Measurements from ENCODE around the gene TMEM150A. TPM values are rescaled to one million over a fixed set of nuclear protein-coding genes. Genes with fewer than 3 reads are reported as not detected.
A peak's percentile ranks its signal among the peaks of the same experiment; 100 is the strongest.
"Not testable (repeated sequence)": the region's sequence is repeated elsewhere in the genome, so short reads cannot be mapped to it uniquely, and the experiment has no call there.

Gene TMEM150A
- total and polyA plus RNA-seq, 2 donors, result 2.3 to 15.9 TPM

- not testable (repeated sequence) for H3K27me3 ChIP-seq (ENCODE audit: control insufficient read depth in 2 of 2, insufficient read depth in 1 of 2, low read length in 1 of 2); H3K4me3 ChIP-seq (ENCODE audit: low read length in 2 of 2); H3K9me3 ChIP-seq (ENCODE audit: control insufficient read depth in 2 of 2, insufficient read depth in 1 of 2, low read length in 1 of 2); H3K27ac ChIP-seq (ENCODE audit: low read depth in 1 of 2, low read length in 1 of 2); DNase-seq (ENCODE audit: low read depth in 6 of 9, low spot score in 9 of 9)
- Histone ChIP-seq H3K4me1 (ENCODE audit: control insufficient read depth in 2 of 2, insufficient read depth in 2 of 2, low read length in 2 of 2) (peaks cover 13 to 16% of the 10 kb centered on the region in 2 donors), H3K36me3 (ENCODE audit: control insufficient read depth in 2 of 2, insufficient read depth in 2 of 2, low read length in 1 of 2) (peaks cover 26 to 45% of the 10 kb centered on the region in 2 donors)
- WGBS, result 87% methylated on average over 5 of the region's 5 CpGs
Observed at GRCh38 chr2:85617723-85618122, 15.2 kb upstream of the TMEM150A start.

DNA sequence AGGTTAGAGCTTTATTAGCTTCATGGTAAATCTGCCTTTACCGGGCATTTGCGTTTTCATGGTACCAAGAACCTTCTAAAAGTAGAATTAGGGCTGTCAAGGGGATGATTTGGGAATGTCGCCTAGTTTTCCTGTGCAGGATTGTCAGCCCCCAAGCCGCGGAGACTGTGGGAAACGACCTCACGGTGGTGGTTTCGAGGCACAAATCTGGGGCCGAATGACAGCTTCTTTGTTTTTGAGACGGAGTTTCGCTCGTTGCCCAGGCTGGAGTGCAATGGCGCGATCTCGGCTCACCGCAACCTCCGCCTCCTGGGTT lies 12.9 kb upstream of the TMEM150A start:
- Histone ChIP-seq H3K4me3 (ENCODE audit: low read length in 2 of 2) (no peak overlapping the region), H3K9me3 (ENCODE audit: control insufficient read depth in 2 of 2, insufficient read depth in 1 of 2, low read length in 1 of 2) (no peaks in the 10 kb centered on the region), H3K4me1 (ENCODE audit: control insufficient read depth in 2 of 2, insufficient read depth in 2 of 2, low read length in 2 of 2) (peaks cover 20 to 31% of the 10 kb centered on the region in 2 donors), H3K36me3 (ENCODE audit: control insufficient read depth in 2 of 2, insufficient read depth in 2 of 2, low read length in 1 of 2) (peaks cover 9 to 24% of the 10 kb centered on the region in 2 donors), H3K27me3 (ENCODE audit: control insufficient read depth in 2 of 2, insufficient read depth in 1 of 2, low read length in 1 of 2) (no peaks in the 10 kb centered on the region), H3K27ac (ENCODE audit: low read depth in 1 of 2, low read length in 1 of 2) (peak overlapping the region in 1 of 2 donors; percentile 18)
- DNase-seq (ENCODE audit: low read depth in 6 of 9, low spot score in 9 of 9), result no peak
- WGBS, result 94% methylated on average over 17 of the region's 17 CpGs

- H3K27me3 ChIP-seq (ENCODE audit: control insufficient read depth in 2 of 2, insufficient read depth in 1 of 2, low read length in 1 of 2); DNase-seq (ENCODE audit: low read depth in 6 of 9, low spot score in 9 of 9); H3K27ac ChIP-seq (ENCODE audit: low read depth in 1 of 2, low read length in 1 of 2); H3K4me3 ChIP-seq (ENCODE audit: low read length in 2 of 2); H3K9me3 ChIP-seq (ENCODE audit: control insufficient read depth in 2 of 2, insufficient read depth in 1 of 2, low read length in 1 of 2): not testable (repeated sequence)
- WGBS, result 97% methylated on average over 7 of the region's 7 CpGs
- peaks cover 22 to 34% of the 10 kb centered on the region in 2 donors for H3K4me1 ChIP-seq (ENCODE audit: control insufficient read depth in 2 of 2, insufficient read depth in 2 of 2, low read length in 2 of 2)
- peaks cover 4 to 18% of the 10 kb centered on the region in 2 donors for H3K36me3 ChIP-seq (ENCODE audit: control insufficient read depth in 2 of 2, insufficient read depth in 2 of 2, low read length in 1 of 2)
Observed at GRCh38 chr2:85614757-85615156, 12.3 kb upstream of the TMEM150A start.

GRCh38 chr2:85613717-85614515 lies 11.4 kb upstream of the TMEM150A start:
- Histone ChIP-seq H3K27me3 (ENCODE audit: control insufficient read depth in 2 of 2, insufficient read depth in 1 of 2, low read length in 1 of 2) (no peaks in the 10 kb centered on the region), H3K27ac (ENCODE audit: low read depth in 1 of 2, low read length in 1 of 2) (no peak overlapping the region), H3K4me3 (ENCODE audit: low read length in 2 of 2) (no peak overlapping the region), H3K36me3 (ENCODE audit: control insufficient read depth in 2 of 2, insufficient read depth in 2 of 2, low read length in 1 of 2) (peaks cover 6 to 17% of the 10 kb centered on the region in 2 donors), H3K4me1 (ENCODE audit: control insufficient read depth in 2 of 2, insufficient read depth in 2 of 2, low read length in 2 of 2) (peaks cover 22 to 34% of the 10 kb centered on the region in 2 donors), H3K9me3 (ENCODE audit: control insufficient read depth in 2 of 2, insufficient read depth in 1 of 2, low read length in 1 of 2) (no peaks in the 10 kb centered on the region)
- DNase-seq (ENCODE audit: low read depth in 6 of 9, low spot score in 9 of 9), result no peak
- 96% methylated on average over 10 of the region's 10 CpGs for WGBS

- Histone ChIP-seq H3K27me3 (ENCODE audit: control insufficient read depth in 2 of 2, insufficient read depth in 1 of 2, low read length in 1 of 2) (no peaks in the 10 kb centered on the region), H3K4me3 (ENCODE audit: low read length in 2 of 2) (peak within 1 kb of the TSS; percentile 77 to 83), H3K9me3 (ENCODE audit: control insufficient read depth in 2 of 2, insufficient read depth in 1 of 2, low read length in 1 of 2) (no peaks in the 10 kb centered on the region), H3K27ac (ENCODE audit: low read depth in 1 of 2, low read length in 1 of 2) (peak within 1 kb of the TSS; percentile 74 to 75), H3K4me1 (ENCODE audit: control insufficient read depth in 2 of 2, insufficient read depth in 2 of 2, low read length in 2 of 2) (peaks cover 16 to 26% of the 10 kb centered on the region in 2 donors), H3K36me3 (ENCODE audit: control insufficient read depth in 2 of 2, insufficient read depth in 2 of 2, low read length in 1 of 2) (peaks cover 15 to 23% of the 10 kb centered on the region in 2 donors)
- peak in 8 of 9 donors; percentile 62 to 90 (median 76) for DNase-seq (ENCODE audit: low read depth in 6 of 9, low spot score in 9 of 9)
- WGBS, result 13% methylated on average over 73 of the region's 73 CpGs
Observed at GRCh38 chr2:85611705-85612587, 9.4 kb upstream of the TMEM150A start, which contains the start of gene C2orf68. TSS of gene C2orf68 (minus strand) at chr2:85612066. CDS start at chr2:85611984, 82 bp downstream.

GRCh38 chr2:85611217-85611704 lies 8.8 kb upstream of the TMEM150A start:
- peaks cover 12 to 24% of the 10 kb centered on the region in 2 donors for H3K4me1 ChIP-seq (ENCODE audit: control insufficient read depth in 2 of 2, insufficient read depth in 2 of 2, low read length in 2 of 2)
- WGBS, result 12% methylated on average over 24 of the region's 24 CpGs
- no peaks in the 10 kb centered on the region for H3K9me3 ChIP-seq (ENCODE audit: control insufficient read depth in 2 of 2, insufficient read depth in 1 of 2, low read length in 1 of 2)
- peak overlapping the region; percentile 77 to 83 for H3K4me3 ChIP-seq (ENCODE audit: low read length in 2 of 2)
- H3K27me3 ChIP-seq (ENCODE audit: control insufficient read depth in 2 of 2, insufficient read depth in 1 of 2, low read length in 1 of 2), result no peaks in the 10 kb centered on the region
- DNase-seq (ENCODE audit: low read depth in 6 of 9, low spot score in 9 of 9), result peak in 1 of 9 donors; percentile 18
- H3K27ac ChIP-seq (ENCODE audit: low read depth in 1 of 2, low read length in 1 of 2), result peak overlapping the region; percentile 74 to 75
- peaks cover 16 to 23% of the 10 kb centered on the region in 2 donors for H3K36me3 ChIP-seq (ENCODE audit: control insufficient read depth in 2 of 2, insufficient read depth in 2 of 2, low read length in 1 of 2)

- DNase-seq (ENCODE audit: low read depth in 6 of 9, low spot score in 9 of 9), result no peak
- Histone ChIP-seq H3K4me3 (ENCODE audit: low read length in 2 of 2) (no peak overlapping the region), H3K27ac (ENCODE audit: low read depth in 1 of 2, low read length in 1 of 2) (no peak overlapping the region), H3K36me3 (ENCODE audit: control insufficient read depth in 2 of 2, insufficient read depth in 2 of 2, low read length in 1 of 2) (peaks cover 19 to 25% of the 10 kb centered on the region in 2 donors), H3K4me1 (ENCODE audit: control insufficient read depth in 2 of 2, insufficient read depth in 2 of 2, low read length in 2 of 2) (peaks cover 9 to 22% of the 10 kb centered on the region in 2 donors), H3K9me3 (ENCODE audit: control insufficient read depth in 2 of 2, insufficient read depth in 1 of 2, low read length in 1 of 2) (no peaks in the 10 kb centered on the region), H3K27me3 (ENCODE audit: control insufficient read depth in 2 of 2, insufficient read depth in 1 of 2, low read length in 1 of 2) (peaks cover 6 to 16% of the 10 kb centered on the region in 2 donors)
- WGBS, result 97% methylated on average over 9 of the region's 9 CpGs
Observed at GRCh38 chr2:85607268-85608215, 5.0 kb upstream of the TMEM150A start.

- Histone ChIP-seq H3K4me3 (ENCODE audit: low read length in 2 of 2) (no peak overlapping the region), H3K27me3 (ENCODE audit: control insufficient read depth in 2 of 2, insufficient read depth in 1 of 2, low read length in 1 of 2) (peaks cover 14 to 30% of the 10 kb centered on the region in 2 donors), H3K4me1 (ENCODE audit: control insufficient read depth in 2 of 2, insufficient read depth in 2 of 2, low read length in 2 of 2) (peaks cover 10 to 19% of the 10 kb centered on the region in 2 donors), H3K9me3 (ENCODE audit: control insufficient read depth in 2 of 2, insufficient read depth in 1 of 2, low read length in 1 of 2) (no peaks in the 10 kb centered on the region), H3K27ac (ENCODE audit: low read depth in 1 of 2, low read length in 1 of 2) (no peak overlapping the region), H3K36me3 (ENCODE audit: control insufficient read depth in 2 of 2, insufficient read depth in 2 of 2, low read length in 1 of 2) (peaks cover 19 to 25% of the 10 kb centered on the region in 2 donors)
- DNase-seq (ENCODE audit: low read depth in 6 of 9, low spot score in 9 of 9), result no peak
- WGBS, result 96% methylated on average over 7 of the region's 7 CpGs
Observed at GRCh38 chr2:85606116-85606455, 3.6 kb upstream of the TMEM150A start.
